Motor neuron (in vitro differentiated cells): ENCODE results near the gene ATG101. TPM values are rescaled to one million over a fixed set of nuclear protein-coding genes. Genes with fewer than 3 reads are reported as not detected.

ENCODE experiments used
- ATAC-seq, 8 experiments: fragments of 200-7000 bp; cut with Tn5 transposase; replicated peaks in 6 of 8; 2 replicates each; pipeline ENCODE4 v1.8.0; 2021; ENCODE audit warnings: mild to moderate bottlenecking in 8 of 8, moderate library complexity in 8 of 8
- H3K27ac ChIP-seq, 2 donors: fragments of 250-450 bp; sonication (Bioruptor Pico); 2 replicates each; pipeline ENCODE4 v1.9.0; 2021; ENCODE audit warnings: antibody characterized with exemption in 2 of 2, mild to moderate bottlenecking in 2 of 2, moderate library complexity in 1 of 2
- H3K4me1 ChIP-seq, 2 donors: fragments of 250-450 bp; sonication (Bioruptor Pico); replicated peaks in 1 of 2; 2 replicates each; pipeline ENCODE4 v1.6.1; 2021; ENCODE audit warnings: antibody characterized with exemption in 2 of 2, mild to moderate bottlenecking in 2 of 2, moderate library complexity in 1 of 2
- H3K4me3 ChIP-seq, 5 donors: fragments of 250-450 bp; sonication (Bioruptor Pico); 2 replicates each; pipeline ENCODE4 v1.9.0; 2021; ENCODE audit warnings: antibody characterized with exemption in 5 of 5, mild to moderate bottlenecking in 5 of 5, moderate library complexity in 4 of 5
- WGBS, 10 experiments: fragments of 450-650 bp; shearing (Covaris generic); methylation state at CpG; one replicate each; pipeline ENCODE4 v1.0.0; 2022; 5-methylcytosine and 5-hydroxymethylcytosine counted together
- in situ Hi-C, 9 experiments: fragments of 400-800 bp; cut with MboI; loops; one replicate each; pipeline ENCODE4 v1.15.0; 2021; ENCODE audit warnings: low sequenced_read_pairs in 9 of 9, low pct_unique_long_range_greater_than_20kb in 2 of 9; ENCODE audit not compliant: unreplicated experiment in 9 of 9
- total RNA-seq, 8 experiments: library from RNA; unstranded; fragments of 300-600 nt; gene quantifications; 2 replicates each; pipeline versions ENCODE4 v1.2.3 to v1.2.4, GENCODE V29; 2022

Gene ATG101
- total RNA-seq, 8 experiments from 2014 or later: 27.4 to 55.1 (median 35.8) TPM

GRCh38 chr12:52032804-52033445, 36.9 kb upstream of the ATG101 start:
- WGBS, 10 experiments: 0 to 9% (median 2%) methylated on average over 3 to 19 of the region's 48 CpGs; no CpG with 5 or more reads in 3 of the 10 experiments
- ATAC-seq: peak; percentile 87 to 95 (median 90)
- in situ Hi-C loops: no loop called here
- Histone ChIP-seq H3K27ac (peak overlapping the region; percentile 68 to 86), H3K4me3 (peak overlapping the region; percentile 29 to 33 (median 32)), H3K4me1 (peaks cover 21 to 30% of the 10 kb centered on the region in 2 donors)

GRCh38 chr12:52033446-52034140, 36.2 kb upstream of the ATG101 start:
- Histone ChIP-seq H3K4me3 (peak overlapping the region; percentile 29 to 33 (median 32)), H3K4me1 (peaks cover 27 to 36% of the 10 kb centered on the region in 2 donors), H3K27ac (peak overlapping the region; percentile 60 to 86)
- WGBS, 10 experiments: 0 to 90% (median 82%) methylated on average over 2 to 7 of the region's 13 CpGs; no CpG with 5 or more reads in 1 of the 10 experiments
- ATAC-seq: no peak
- in situ Hi-C loops: no loop called here

DNA sequence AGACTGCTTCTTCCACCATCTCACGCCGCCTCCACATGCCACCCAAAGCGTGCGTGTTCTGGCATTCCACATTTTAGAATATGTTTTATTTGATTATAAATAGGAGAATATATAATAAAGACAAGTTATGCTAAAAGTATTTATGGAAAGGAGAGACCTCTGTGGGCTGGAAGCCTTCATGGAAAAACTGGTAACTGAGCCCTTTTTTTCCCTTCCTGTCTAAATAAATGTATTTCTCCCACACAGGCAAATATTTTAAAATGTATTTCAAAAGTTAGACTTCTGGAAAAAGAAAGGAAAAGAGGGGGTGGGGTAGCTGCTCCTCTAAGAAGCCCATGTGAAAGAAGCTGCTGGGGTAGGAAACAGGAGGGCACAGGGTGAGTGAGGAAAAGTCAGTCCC, 34.6 kb upstream of the ATG101 start:
- Histone ChIP-seq H3K27ac (no peak overlapping the region), H3K4me3 (no peak overlapping the region), H3K4me1 (peaks cover 22 to 25% of the 10 kb centered on the region in 2 donors)
- 79 to 83% (median 83%) methylated on average over 4 of the region's 4 CpGs; no CpG with 5 or more reads in 6 of the 10 experiments for WGBS, 10 experiments
- in situ Hi-C loops: no loop called here
- no peak for ATAC-seq

DNA sequence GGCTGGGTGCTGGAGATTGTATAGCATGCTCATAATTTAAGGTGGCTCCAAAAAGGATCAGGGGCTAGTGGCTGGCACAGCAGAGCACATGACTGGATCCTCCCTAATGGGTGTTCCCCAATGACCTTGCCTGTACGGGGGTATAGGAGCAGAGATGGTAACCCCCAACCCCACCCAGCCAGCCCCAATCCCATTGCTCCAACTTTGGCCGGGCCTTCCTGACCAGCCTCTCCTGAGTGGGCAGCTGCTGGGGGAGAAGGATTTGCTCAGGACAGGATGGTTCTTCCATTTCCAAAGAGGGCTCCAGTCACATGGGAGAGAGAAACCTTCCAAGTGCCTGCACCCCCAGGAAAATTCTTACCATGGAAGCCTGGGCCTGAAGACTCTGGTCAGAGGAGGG, 33.9 kb upstream of the ATG101 start:
- no peak for ATAC-seq
- 56% methylated on average over 2 of the region's 2 CpGs; no CpG with 5 or more reads in 9 of the 10 experiments for WGBS, 10 experiments
- H3K4me3 ChIP-seq: no peak overlapping the region
- H3K4me1 ChIP-seq: peaks cover 22 to 25% of the 10 kb centered on the region in 2 donors
- in situ Hi-C loops: no loop called here
- no peak overlapping the region for H3K27ac ChIP-seq

- Histone ChIP-seq H3K4me3 (peak overlapping the region; percentile 76 to 87 (median 78)), H3K4me1 (peaks cover 20 to 25% of the 10 kb centered on the region in 2 donors), H3K27ac (no peak overlapping the region)
- WGBS, 10 experiments: 20 to 74% (median 40%) methylated on average over 1 to 9 of the region's 53 CpGs; no CpG with 5 or more reads in 3 of the 10 experiments
- in situ Hi-C loops: no loop called here
- peak; percentile 25 to 63 (median 48) for ATAC-seq
Observed at GRCh38 chr12:52036587-52037171, 33.1 kb upstream of the ATG101 start.

GRCh38 chr12:52037248-52037861, 32.4 kb upstream of the ATG101 start:
- peak in 6 of 8 experiments; percentile 0 to 50 (median 40) for ATAC-seq
- in situ Hi-C loops: no loop called here
- WGBS, 10 experiments: 0 to 10% (median 0%) methylated on average over 1 to 5 of the region's 59 CpGs; no CpG with 5 or more reads in 7 of the 10 experiments
- peak overlapping the region; percentile 22 to 30 for H3K27ac ChIP-seq
- peak overlapping the region; percentile 76 to 87 (median 78) for H3K4me3 ChIP-seq
- peaks cover 13 to 21% of the 10 kb centered on the region in 2 donors for H3K4me1 ChIP-seq

- H3K27ac ChIP-seq: no peak overlapping the region
- WGBS, 10 experiments: 52 to 100% (median 91%) methylated on average over 3 to 4 of the region's 6 CpGs; no CpG with 5 or more reads in 4 of the 10 experiments
- H3K4me1 ChIP-seq: peaks cover 10 to 15% of the 10 kb centered on the region in 2 donors
- in situ Hi-C loops: no loop called here
- H3K4me3 ChIP-seq: peak overlapping the region; percentile 76 to 87 (median 78)
- ATAC-seq: no peak
Observed at GRCh38 chr12:52038447-52038846, 31.3 kb upstream of the ATG101 start.

- WGBS, 10 experiments: 29 to 80% (median 70%) methylated on average over 1 to 3 of the region's 3 CpGs; no CpG with 5 or more reads in 5 of the 10 experiments
- H3K27ac ChIP-seq: no peak overlapping the region
- peaks cover 8 to 12% of the 10 kb centered on the region in 2 donors for H3K4me1 ChIP-seq
- no peak for ATAC-seq
- in situ Hi-C loops: no loop called here
- H3K4me3 ChIP-seq: no peak overlapping the region
Observed at GRCh38 chr12:52041035-52041434, 28.7 kb upstream of the ATG101 start.

DNA sequence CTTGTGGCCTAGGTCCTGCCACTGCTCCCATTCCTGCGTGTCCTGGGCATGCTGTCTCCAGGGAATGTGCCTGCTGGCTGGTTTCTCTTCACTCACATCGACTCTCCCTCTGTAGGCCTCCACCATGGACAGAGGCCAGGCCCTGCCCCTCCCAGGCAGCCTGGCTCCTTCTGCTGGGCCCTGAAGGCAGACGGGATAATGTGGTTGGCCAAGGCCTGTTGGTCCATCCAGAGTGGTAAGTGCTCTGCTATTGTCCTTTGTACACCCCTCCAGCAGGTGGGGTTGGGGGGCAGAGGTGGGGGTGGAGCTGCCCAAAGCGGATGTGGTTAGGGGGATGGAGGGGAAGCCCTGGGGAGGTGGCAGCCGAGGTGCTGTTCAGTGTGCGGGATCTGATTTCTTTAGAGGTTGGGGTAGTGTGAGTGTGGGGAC, 28.1 kb upstream of the ATG101 start:
- in situ Hi-C loops: no loop called here
- H3K4me1 ChIP-seq: peaks cover 8% of the 10 kb centered on the region in 2 donors
- ATAC-seq: peak in 4 of 8 experiments; percentile 22 to 42 (median 32)
- H3K27ac ChIP-seq: no peak overlapping the region
- 100% methylated on average over 1 of the region's 6 CpGs; no CpG with 5 or more reads in 9 of the 10 experiments for WGBS, 10 experiments
- H3K4me3 ChIP-seq: no peak overlapping the region

DNA sequence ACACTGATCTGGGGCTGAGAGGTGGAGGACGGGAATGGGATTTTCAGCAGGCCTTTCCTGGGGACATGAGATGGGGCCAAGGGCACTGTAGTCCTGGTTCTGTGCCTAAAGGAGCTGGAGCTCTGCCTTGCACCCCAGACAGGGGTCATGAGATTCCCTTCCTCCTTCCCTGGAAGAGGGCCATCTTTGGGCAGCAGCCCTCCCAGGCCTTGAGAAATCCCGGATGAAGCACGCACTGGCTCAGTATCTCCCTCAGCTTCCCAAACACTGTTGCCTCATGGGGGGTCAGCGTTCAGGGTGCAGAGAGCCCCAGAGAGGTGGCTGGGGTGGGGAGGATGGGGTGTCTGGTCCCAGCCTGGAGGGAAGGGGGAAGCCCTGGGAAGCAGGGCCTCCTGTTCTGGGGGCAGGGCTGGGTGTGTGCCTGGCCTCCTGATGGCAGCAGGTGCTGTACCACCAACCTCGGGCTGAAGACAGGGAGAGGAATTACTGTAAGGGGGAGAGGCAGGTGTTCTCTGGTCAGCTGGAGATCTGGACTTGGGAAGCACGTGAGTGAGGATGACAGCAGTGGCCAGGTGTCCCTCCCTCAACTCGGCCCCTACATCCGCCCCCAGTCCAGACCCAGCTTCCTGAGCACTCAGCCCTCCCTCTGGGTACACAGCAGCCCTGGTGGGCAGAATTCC, 26.9 kb upstream of the ATG101 start:
- in situ Hi-C loops: no loop called here
- Histone ChIP-seq H3K4me3 (no peak overlapping the region), H3K27ac (no peak overlapping the region), H3K4me1 (peaks cover 8% of the 10 kb centered on the region in 2 donors)
- peak in 1 of 8 experiments; percentile 24 for ATAC-seq
- WGBS, 10 experiments: 63 to 100% (median 80%) methylated on average over 1 to 3 of the region's 8 CpGs; no CpG with 5 or more reads in 7 of the 10 experiments

- WGBS, 10 experiments: 49 to 91% (median 75%) methylated on average over 1 to 8 of the region's 21 CpGs; no CpG with 5 or more reads in 5 of the 10 experiments
- Histone ChIP-seq H3K4me3 (no peak overlapping the region), H3K4me1 (peaks cover under 1 to 3% of the 10 kb centered on the region in 2 donors), H3K27ac (no peak overlapping the region)
- ATAC-seq: no peak
- in situ Hi-C loops: no loop called here
Observed at GRCh38 chr12:52043386-52044212, 26.2 kb upstream of the ATG101 start.
